H1 (cell line): ENCODE results near the gene TET1. TPM values are rescaled to one million over a fixed set of nuclear protein-coding genes. Genes with fewer than 3 reads are reported as not detected.

ENCODE experiments used
- CTCF ChIA-PET: fragments of 300-600 bp; sonication (Branson Sonifier 250); formaldehyde crosslinking; loops from one replicate; lab custom pipeline; 2021; ENCODE audit not compliant: partially characterized antibody; lab: Charles Lee
- POLR2A ChIA-PET: fragments of 300-600 bp; sonication (Branson Sonifier 250); formaldehyde crosslinking; loops from one replicate; lab custom pipeline; 2021; ENCODE audit warnings: inconsistent platforms; ENCODE audit not compliant: partially characterized antibody; lab: Charles Lee
- DNase-seq, 2 experiments: peaks; one replicate each; pipeline versions ENCODE4 v3.0.0 to v3.0.0-alpha.2; 2010 to 2022; ENCODE audit warnings: low spot score in 2 of 2, low read depth in 1 of 2, mixed read lengths in 1 of 2
- FAIRE-seq: peaks from 2 replicates; lab custom pipeline; 2011; peaks lifted over from hg19 to GRCh38; lab: Jason Lieb, UNC
- H2AFZ ChIP-seq: 2 replicates; pipeline ENCODE4 v1.8.1; 2012; ENCODE audit warnings: low read length, inconsistent platforms
- H2AK5ac ChIP-seq: 2 replicates; pipeline ENCODE4 v1.6.1; 2013; ENCODE audit warnings: low read depth, low read length
- H2BK120ac ChIP-seq: replicated peaks from 2 replicates; pipeline ENCODE3; 2013; ENCODE audit warnings: low read depth, low read length, inconsistent platforms
- H2BK12ac ChIP-seq: 2 replicates; pipeline ENCODE4 v1.6.1; 2013; ENCODE audit warnings: low read depth, low read length
- H2BK15ac ChIP-seq: 2 replicates; pipeline ENCODE4 v1.6.1; 2013; ENCODE audit warnings: low read length
- H2BK20ac ChIP-seq: 2 replicates; pipeline ENCODE4 v1.6.1; 2013; ENCODE audit warnings: low read length
- H2BK5ac ChIP-seq: 2 replicates; pipeline ENCODE4 v1.6.1; 2013; ENCODE audit warnings: low read depth, low read length
- H3K14ac ChIP-seq: 2 replicates; pipeline ENCODE4 v1.6.1; 2013; ENCODE audit warnings: inconsistent platforms; ENCODE audit not compliant: insufficient read length
- H3K18ac ChIP-seq: 2 replicates; pipeline ENCODE4 v1.6.1; 2013; ENCODE audit warnings: low read length; ENCODE audit errors: extremely low read depth
- H3K23ac ChIP-seq: 2 replicates; pipeline ENCODE4 v1.6.1; 2013; ENCODE audit warnings: inconsistent platforms; ENCODE audit not compliant: insufficient read length
- H3K23me2 ChIP-seq: 2 replicates; pipeline ENCODE4 v1.6.1; 2013; ENCODE audit warnings: low read depth, low read length
- H3K27ac ChIP-seq: 2 replicates; pipeline ENCODE4 v1.6.1; 2011; ENCODE audit warnings: low read depth, low read length, inconsistent platforms
- H3K27me3 ChIP-seq, 4 experiments: replicated peaks in 1 of 4; 1 replicate in 1 of 4; 2 replicates in 3 of 4; pipeline versions ENCODE4 v1.6.1 to v1.8.1; 2011 to 2013; ENCODE audit warnings: low read length in 3 of 4, mild to moderate bottlenecking in 3 of 4, inconsistent platforms in 2 of 4, mixed read lengths in 2 of 4, moderate library complexity in 1 of 4; ENCODE audit not compliant: control insufficient read depth in 3 of 4, insufficient read depth in 3 of 4; ENCODE audit errors: extremely low read depth in 1 of 4
- H3K36me3 ChIP-seq, 4 experiments: 2 replicates each; pipeline versions ENCODE4 v1.6.1 to v1.8.1; 2011 to 2013; ENCODE audit warnings: mild to moderate bottlenecking in 4 of 4, low read length in 3 of 4, moderate library complexity in 2 of 4, control low read depth in 1 of 4, inconsistent platforms in 1 of 4; ENCODE audit not compliant: insufficient read depth in 4 of 4, control insufficient read depth in 2 of 4
- H3K4ac ChIP-seq: replicated peaks from 2 replicates; pipeline ENCODE3; 2013; ENCODE audit warnings: low read length, low read depth, mixed read lengths, inconsistent platforms; ENCODE audit not compliant: insufficient read length
- H3K4me1 ChIP-seq, 4 experiments: replicated peaks in 1 of 4; 1 replicate in 1 of 4; 2 replicates in 3 of 4; pipeline versions ENCODE4 v1.6.1 to v1.8.1; 2011 to 2013; ENCODE audit warnings: low read length in 3 of 4, inconsistent platforms in 2 of 4, mixed read lengths in 1 of 4; ENCODE audit not compliant: insufficient read depth in 4 of 4, control insufficient read depth in 3 of 4
- H3K4me2 ChIP-seq, 2 experiments: 2 replicates each; pipeline versions ENCODE4 v1.6.1 to v1.8.1; 2011 to 2013; ENCODE audit warnings: low read depth in 2 of 2, low read length in 2 of 2, control low read depth in 1 of 2, inconsistent platforms in 1 of 2, mild to moderate bottlenecking in 1 of 2; ENCODE audit not compliant: insufficient read depth in 1 of 2
- H3K4me3 ChIP-seq, 4 experiments: fragments of 200-600, 300-600 bp in 1 of 4; sonication (generic), shearing (Covaris generic), sonication (Bioruptor Twin) in 1 of 4; 2 replicates each; pipeline versions ENCODE4 v1.5.1 to v1.8.1; 2011 to 2016; ENCODE audit warnings: low read length in 4 of 4, low read depth in 3 of 4, control low read depth in 2 of 4, inconsistent platforms in 2 of 4, mild to moderate bottlenecking in 2 of 4, mixed read lengths in 1 of 4, moderate library complexity in 1 of 4; ENCODE audit not compliant: insufficient read depth in 2 of 4; ENCODE audit errors: extremely low read depth in 1 of 4
- H3K56ac ChIP-seq: replicated peaks from 2 replicates; pipeline ENCODE3; 2013; ENCODE audit warnings: low read depth, mild to moderate bottlenecking, mixed read lengths, low read length, inconsistent platforms; ENCODE audit not compliant: insufficient read length
- H3K79me1 ChIP-seq: 2 replicates; pipeline ENCODE4 v1.6.1; 2013; ENCODE audit warnings: low read depth, low read length, control low read depth
- H3K79me2 ChIP-seq, 2 experiments: 2 replicates each; pipeline versions ENCODE4 v1.6.1 to v1.8.1; 2012 to 2013; ENCODE audit warnings: low read length in 2 of 2, mild to moderate bottlenecking in 2 of 2, inconsistent platforms in 1 of 2; ENCODE audit not compliant: insufficient read depth in 2 of 2, control insufficient read depth in 1 of 2
- H3K9ac ChIP-seq, 4 experiments: replicated peaks in 1 of 4; 1 replicate in 1 of 4; 2 replicates in 3 of 4; pipeline versions ENCODE4 v1.6.1 to v1.8.1; 2011 to 2013; ENCODE audit warnings: low read depth in 3 of 4, low read length in 3 of 4, control low read depth in 2 of 4, mild to moderate bottlenecking in 2 of 4, moderate library complexity in 2 of 4, inconsistent platforms in 1 of 4; ENCODE audit errors: extremely low read depth in 1 of 4
- H3K9me3 ChIP-seq, 2 experiments: 2 replicates each; pipeline versions ENCODE4 v1.6.1 to v1.8.1; 2012 to 2013; ENCODE audit warnings: mild to moderate bottlenecking in 2 of 2, moderate library complexity in 2 of 2, control low read depth in 1 of 2, inconsistent platforms in 1 of 2, low read depth in 1 of 2, low read length in 1 of 2, mixed read lengths in 1 of 2; ENCODE audit not compliant: insufficient read depth in 2 of 2
- H4K20me1 ChIP-seq, 2 experiments: replicated peaks in 1 of 2; 2 replicates each; pipeline versions ENCODE3 to v1.8.1; 2011 to 2013; ENCODE audit warnings: inconsistent platforms in 2 of 2, low read length in 2 of 2, mild to moderate bottlenecking in 1 of 2; ENCODE audit not compliant: insufficient read depth in 2 of 2, control insufficient read depth in 1 of 2
- H4K5ac ChIP-seq: 2 replicates; pipeline ENCODE4 v1.6.1; 2013; ENCODE audit warnings: low read length, low read depth, mixed read lengths, inconsistent platforms; ENCODE audit not compliant: insufficient read length
- H4K8ac ChIP-seq: 2 replicates; pipeline ENCODE4 v1.8.0; 2013; ENCODE audit warnings: mild to moderate bottlenecking, moderate library complexity, low read length, inconsistent platforms; ENCODE audit not compliant: insufficient read depth; ENCODE audit errors: extremely low read depth
- H4K91ac ChIP-seq: replicated peaks from 2 replicates; pipeline ENCODE3; 2013; ENCODE audit warnings: low read length, mixed read lengths, inconsistent platforms; ENCODE audit not compliant: insufficient read length
- SIX5 ChIP-seq: IDR thresholded peaks from 2 replicates; pipeline ENCODE4 v1.6.1; 2011; ENCODE audit warnings: mild to moderate bottlenecking, low read depth, low read length
- SP1 ChIP-seq: IDR thresholded peaks from 2 replicates; pipeline ENCODE4 v1.6.1; 2011; ENCODE audit warnings: low read depth, low read length
- WGBS, 2 experiments: shearing (Covaris generic) in 1 of 2; methylation state at CpG; one replicate each; pipeline versions ENCODE4 v1.1.6 to v1.1.7; 2013 to 2015; ENCODE audit warnings: low lambda C conversion rate in 2 of 2, mixed read lengths in 2 of 2, inconsistent platforms in 1 of 2, low coverage in 1 of 2, missing lambda C conversion rate in 1 of 2; ENCODE audit not compliant: insufficient replicate concordance in 2 of 2, insufficient coverage in 1 of 2, insufficient read length in 1 of 2; ENCODE audit errors: extremely low coverage in 1 of 2, missing lambda C conversion rate in 1 of 2; 5-methylcytosine and 5-hydroxymethylcytosine counted together
- polyA plus RNA-seq, 7 experiments: library from polyadenylated mRNA; depleted of rRNA in 3 of 7; stranded (reverse) in 5 of 7; unstranded in 2 of 7; fragments of >200 nt in 5 of 7; fragments of 200-250 nt in 2 of 7; gene quantifications; 1 replicate in 5 of 7; 2 replicates in 1 of 7; 4 replicates in 1 of 7; pipeline versions ENCODE4 v1.2.1 to v1.2.3, GENCODE V29; 2011 to 2013; ENCODE audit warnings: missing spikeins in 2 of 7, mixed read lengths in 2 of 7
- total RNA-seq: library from RNA; stranded (reverse); fragmentation: NEBNext Ultra II Directional; extraction: Animal tissue kit (Norgen Biotek cat#: 25700); gene quantifications from 2 replicates; pipeline ENCODE4 v1.2.1, GENCODE V29; 2021

TET1 gene
- total and polyA plus RNA-seq, 2 of the 8 experiments (the other 6 are each of a cell fraction or from before 2014, with no cell fraction given): 15.2 to 69.3 TPM

DNA sequence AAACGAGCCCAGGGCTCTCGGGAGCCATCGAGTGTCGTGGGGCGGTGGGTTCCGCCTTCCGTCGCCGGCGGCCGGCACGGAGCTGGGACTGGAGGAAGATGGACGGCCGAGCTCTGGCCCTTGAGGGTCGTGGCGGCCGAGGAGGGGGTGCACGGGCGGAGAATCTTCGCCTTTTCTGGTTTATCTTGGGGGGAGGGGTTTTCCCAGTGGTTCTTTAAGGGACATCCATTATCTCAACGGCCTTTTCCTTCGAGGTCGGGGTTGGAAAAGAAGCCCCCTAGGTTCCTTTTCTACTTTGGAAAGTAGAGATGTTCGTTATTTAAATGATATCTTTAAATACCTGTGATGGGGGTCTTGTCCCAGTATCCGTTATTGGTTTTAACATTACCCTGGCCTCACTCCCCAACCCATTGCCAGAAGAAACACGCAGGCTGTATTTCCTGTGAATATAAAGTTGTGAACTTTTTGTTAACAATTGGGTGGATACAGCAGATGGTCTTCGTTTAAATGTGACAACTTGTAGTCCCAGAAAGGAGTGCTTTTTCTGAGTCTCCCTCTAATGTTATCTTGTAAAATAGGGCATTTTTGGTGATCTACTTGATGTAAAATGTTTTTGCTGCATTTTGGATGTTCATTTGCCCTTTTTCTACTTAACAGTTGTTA, 161.7 kb downstream of the TET1 start:
- Histone ChIP-seq H3K14ac (no peak overlapping the region), H4K91ac (peak overlapping the region; percentile 60), H3K4ac (peak overlapping the region; percentile 86), H3K23me2 (no peaks in the 10 kb centered on the region), H3K4me2 (peak overlapping the region; percentile 61 to 75), H4K5ac (peak overlapping the region; percentile 68), H3K79me2 (peaks cover 0 to 40% of the 10 kb centered on the region in 2 experiments; a peak in 3 of 4 replicates), H2AFZ (no peak overlapping the region; the same call in 1 of the 2 replicates), H3K27me3 (no peaks in the 10 kb centered on the region), H3K36me3 (peaks cover 8 to 42% (median 21%) of the 10 kb centered on the region in 4 experiments), H3K79me1 (peaks cover 5% of the 10 kb centered on the region; the same call in 1 of the 2 replicates), H4K8ac (peak overlapping the region; percentile 98), H2BK20ac (no peak overlapping the region), H2AK5ac (no peak overlapping the region), H3K9ac (peak overlapping the region; percentile 96 to 98 (median 97)), H3K4me3 (peak overlapping the region; percentile 80 to 94 (median 88)), H2BK12ac (no peak overlapping the region), H3K18ac (peak overlapping the region; percentile 98), H3K27ac (peak overlapping the region; percentile 97), H3K23ac (no peak overlapping the region), H2BK120ac (no peak overlapping the region), H3K9me3 (no peaks in the 10 kb centered on the region), H3K56ac (peak overlapping the region; percentile 92), H2BK15ac (no peak overlapping the region), H3K4me1 (peaks cover 0 to 4% (median 1%) of the 10 kb centered on the region in 4 experiments; a peak in 3 of 7 replicates), H2BK5ac (peak overlapping the region; percentile 92), H4K20me1 (no peaks in the 10 kb centered on the region)
- FAIRE-seq (no peak), DNase-seq (no peak)
- POLR2A ChIA-PET: interaction anchor here (0.6 to 2.8 kb wide), 34 partner anchors 9 to 390 kb away, joined by 3 to 11 read pairs (median 4); partner anchors contain the start of genes DDX21, DNA2, HNRNPH3 and RUFY2
- CTCF ChIA-PET: no interaction called here
- 2% methylated on average over 27 of the region's 27 CpGs; no CpG with 5 or more reads in 1 of the 2 experiments for WGBS, 2 experiments
- no peak for TF ChIP-seq SP1
- no peak for TF ChIP-seq SIX5
